B cell (primary cell): Measurements from ENCODE around the gene C14orf180. TPM values are rescaled to one million over a fixed set of nuclear protein-coding genes. Genes with fewer than 3 reads are reported as not detected.

Experiments used
- ATAC-seq: fragments of 200-7000 bp; cut with Tn5 transposase; one replicate; pipeline ENCODE4 v1.10.0; 2021; ENCODE audit warnings: low read depth, mild to moderate bottlenecking, moderate number of reproducible peaks, moderate library complexity
- CTCF ChIA-PET: fragments of 350-600 bp; sonication (Branson Sonifier 250); formaldehyde crosslinking; loops from one replicate; lab custom pipeline; 2021; ENCODE audit warnings: antibody characterized with exemption, inconsistent platforms; lab: Charles Lee
- POLR2A ChIA-PET: fragments of 350-600 bp; sonication (Branson Sonifier 250); formaldehyde crosslinking; loops from one replicate; lab custom pipeline; 2021; ENCODE audit warnings: antibody characterized with exemption; lab: Charles Lee
- DNase-seq: peaks from one replicate; pipeline ENCODE4 v3.0.0; 2013
- H2AFZ ChIP-seq: 2 replicates; pipeline ENCODE4 v1.6.1; 2012; ENCODE audit warnings: mild to moderate bottlenecking, low read depth, low read length; ENCODE audit not compliant: insufficient read depth, poor library complexity, severe bottlenecking
- H3K27ac ChIP-seq, 2 donors: 1 replicate in 1 of 2; 2 replicates in 1 of 2; pipeline ENCODE4 v1.5.1; 2012 to 2013; ENCODE audit warnings: low read length in 2 of 2, mild to moderate bottlenecking in 2 of 2, moderate library complexity in 1 of 2
- H3K27me3 ChIP-seq, 4 experiments: fragments of 200-600 bp in 1 of 4; sonication (generic) in 1 of 4; replicated peaks in 1 of 4; 1 replicate in 2 of 4; 2 replicates in 2 of 4; pipeline versions ENCODE4 v1.6.1 to v1.7.0; 2013 to 2016; ENCODE audit warnings: low read length in 3 of 4, mild to moderate bottlenecking in 2 of 4, mixed read lengths in 1 of 4, moderate library complexity in 1 of 4; ENCODE audit not compliant: insufficient read depth in 4 of 4, control insufficient read depth in 3 of 4; ENCODE audit errors: control extremely low read depth in 1 of 4
- H3K36me3 ChIP-seq, 2 experiments: replicated peaks in 1 of 2; 1 replicate in 1 of 2; 2 replicates in 1 of 2; pipeline versions ENCODE4 v1.6.1 to v1.7.1; 2013; ENCODE audit warnings: low read length in 1 of 2; ENCODE audit not compliant: insufficient read depth in 2 of 2, control insufficient read depth in 1 of 2; ENCODE audit errors: control extremely low read depth in 1 of 2, extremely low read depth in 1 of 2
- H3K4me1 ChIP-seq, 2 donors: fragments of 200-600 bp in 1 of 2; sonication (generic) in 1 of 2; 1 replicate in 1 of 2; 2 replicates in 1 of 2; pipeline versions ENCODE4 v1.5.1 to v1.6.1; 2013 to 2017; ENCODE audit warnings: low read length in 2 of 2; ENCODE audit not compliant: control insufficient read depth in 2 of 2, insufficient read depth in 2 of 2
- H3K4me2 ChIP-seq: replicated peaks from 2 replicates; pipeline ENCODE3; 2012; ENCODE audit warnings: mild to moderate bottlenecking, low read depth, low read length; ENCODE audit not compliant: poor library complexity, severe bottlenecking
- H3K4me3 ChIP-seq, 5 experiments: fragments of 200-600 bp in 1 of 5; sonication (generic) in 1 of 5; 1 replicate in 3 of 5; 2 replicates in 2 of 5; pipeline versions ENCODE4 v1.5.1 to v1.7.0; 2011 to 2016; ENCODE audit warnings: low read length in 4 of 5, mild to moderate bottlenecking in 4 of 5, low read depth in 2 of 5, control low read depth in 1 of 5, moderate library complexity in 1 of 5; ENCODE audit not compliant: insufficient read depth in 1 of 5; ENCODE audit errors: control extremely low read depth in 1 of 5, extremely low read depth in 1 of 5
- H3K79me2 ChIP-seq: fragments of 200-600 bp; sonication (generic); one replicate; pipeline ENCODE4 v1.6.0; 2016; ENCODE audit warnings: low read length; ENCODE audit not compliant: control insufficient read depth, insufficient read depth
- H3K9ac ChIP-seq: fragments of 200-600 bp; sonication (generic); 2 replicates; pipeline ENCODE4 v1.6.1; 2017; ENCODE audit warnings: mild to moderate bottlenecking, low read length, moderate library complexity
- H3K9me3 ChIP-seq, 3 donors: one replicate each; pipeline versions ENCODE4 v1.6.1 to v1.7.1; 2013; ENCODE audit warnings: low read length in 2 of 3; ENCODE audit not compliant: control insufficient read depth in 2 of 3, insufficient read depth in 1 of 3; ENCODE audit errors: control extremely low read depth in 1 of 3
- H4K20me1 ChIP-seq: 2 replicates; pipeline ENCODE4 v1.6.0; 2012; ENCODE audit warnings: mild to moderate bottlenecking, low read length; ENCODE audit not compliant: insufficient read depth, control insufficient read depth, poor library complexity, severe bottlenecking
- H3K27ac Mint-ChIP-seq: one replicate; pipeline ENCODE4 v1.8.0; 2021; ENCODE audit warnings: mixed read lengths
- H3K27me3 Mint-ChIP-seq: one replicate; pipeline ENCODE4 v1.8.0; 2021; ENCODE audit warnings: mixed read lengths
- H3K4me1 Mint-ChIP-seq: one replicate; pipeline ENCODE4 v1.8.0; 2021; ENCODE audit warnings: mixed read lengths
- H3K4me3 Mint-ChIP-seq: one replicate; pipeline ENCODE4 v1.8.0; 2021; ENCODE audit warnings: mixed read lengths
- H3K9me3 Mint-ChIP-seq: one replicate; pipeline ENCODE4 v1.8.0; 2022; ENCODE audit warnings: mixed read lengths; ENCODE audit not compliant: insufficient read depth
- CTCF ChIP-seq: fragments of 200-600 bp; IDR thresholded peaks from one replicate; pipeline ENCODE4 v1.8.0; 2022; ENCODE audit warnings: antibody characterized with exemption, mild to moderate bottlenecking
- EZH2 ChIP-seq: IDR thresholded peaks from 2 replicates; pipeline ENCODE4 v1.6.1; 2012; ENCODE audit warnings: borderline replicate concordance, low read depth, mild to moderate bottlenecking, moderate library complexity, low read length; ENCODE audit not compliant: insufficient read depth, poor library complexity, severe bottlenecking
- WGBS: methylation state at CpG from one replicate; pipeline ENCODE4 v1.1.5; 2013; ENCODE audit warnings: missing lambda C conversion rate; ENCODE audit not compliant: insufficient coverage; 5-methylcytosine and 5-hydroxymethylcytosine counted together
- intact Hi-C: fragments of 100-400 bp; cut with micrococcal nuclease; formaldehyde crosslinking; loops from one replicate; pipeline ENCODE4 v1.10.0; 2022
- polyA plus RNA-seq: library from polyadenylated mRNA; depleted of rRNA; stranded (reverse); fragments of >200 nt; gene quantifications from 2 replicates; pipeline ENCODE4 v1.2.3, GENCODE V29; 2012
- total RNA-seq, 2 donors: library from RNA; stranded (reverse); fragments of 120-200 nt in 1 of 2; gene quantifications; 1 replicate in 1 of 2; 2 replicates in 1 of 2; pipeline versions ENCODE4 v1.2.3 to v1.2.4, GENCODE V29; 2013 to 2022

C14orf180 gene
- total and polyA plus RNA-seq, 2 donors (not counting 1 experiment from before 2014, with no cell fraction given): not detected

GRCh38 chr14:104632781-104633180 is 53.2 kb downstream of the C14orf180 start:
- peaks cover 12% of the 10 kb centered on the region for H3K27me3 Mint-ChIP-seq
- Histone ChIP-seq H3K27me3 (peaks cover 0 to 10% (median 1%) of the 10 kb centered on the region in 4 experiments), H3K36me3 (no peaks in the 10 kb centered on the region), H3K9me3 (peaks cover 0 to 16% (median 15%) of the 10 kb centered on the region in 3 donors), H3K4me1 (no peaks in the 10 kb centered on the region), H3K4me2 (no peak overlapping the region), H3K79me2 (no peaks in the 10 kb centered on the region), H3K27ac (no peak overlapping the region), H3K9ac (no peak overlapping the region), H2AFZ (no peak overlapping the region), H3K4me3 (no peak overlapping the region), H4K20me1 (no peaks in the 10 kb centered on the region)
- TF ChIP-seq EZH2 (no peak), CTCF (no peak)
- CTCF ChIA-PET: no interaction called here
- no peaks in the 10 kb centered on the region for H3K4me1 Mint-ChIP-seq
- DNase-seq (no peak), ATAC-seq (no peak)
- no peak overlapping the region for H3K27ac Mint-ChIP-seq
- intact Hi-C loops: no loop called here
- no peak overlapping the region for H3K4me3 Mint-ChIP-seq
- WGBS: 80% methylated on average over 9 of the region's 9 CpGs
- H3K9me3 Mint-ChIP-seq: no peaks in the 10 kb centered on the region
- POLR2A ChIA-PET: no interaction called here

- Histone ChIP-seq H3K4me3 (no peak overlapping the region), H3K27ac (no peak overlapping the region), H3K36me3 (no peaks in the 10 kb centered on the region), H3K9ac (no peak overlapping the region), H3K4me1 (no peaks in the 10 kb centered on the region), H3K9me3 (peaks cover 0 to 12% (median 12%) of the 10 kb centered on the region in 3 donors), H3K4me2 (no peak overlapping the region), H2AFZ (no peak overlapping the region), H4K20me1 (no peaks in the 10 kb centered on the region), H3K79me2 (no peaks in the 10 kb centered on the region), H3K27me3 (peaks cover 0 to 10% (median 0%) of the 10 kb centered on the region in 4 experiments)
- Mint-ChIP-seq H3K27ac (no peak overlapping the region), H3K27me3 (peaks cover 15% of the 10 kb centered on the region), H3K4me3 (no peak overlapping the region), H3K4me1 (no peaks in the 10 kb centered on the region), H3K9me3 (no peaks in the 10 kb centered on the region)
- ChIA-PET CTCF (no interaction called here), POLR2A (no interaction called here)
- 80% methylated on average over 24 of the region's 24 CpGs for WGBS
- TF ChIP-seq EZH2 (no peak), CTCF (no peak)
- no peak for DNase-seq
- no peak for ATAC-seq
- intact Hi-C loops: no loop called here
Measured at GRCh38 chr14:104633276-104634137, 53.9 kb downstream of the C14orf180 start.
